Activated CD4-positive, alpha-beta memory T cell treated with anti-CD3 and anti-CD28 coated beads, Interleukin-2, amount 10 ng/mL, durations not matched to agents 7 days and 5 days (primary cell): ENCODE results near the gene CYP3A7. TPM values are rescaled to one million over a fixed set of nuclear protein-coding genes. Genes with fewer than 3 reads are reported as not detected.
"Not testable (repeated sequence)": the region's sequence is repeated elsewhere in the genome, so short reads cannot be mapped to it uniquely, and the experiment has no call there.

Experiments
- CTCF ChIA-PET: fragments of 350-600 bp; sonication (Branson Sonifier 250); formaldehyde crosslinking; loops from one replicate; lab custom pipeline; 2021; ENCODE audit warnings: antibody characterized with exemption, inconsistent platforms; lab: Charles Lee
- POLR2A ChIA-PET: fragments of 350-600 bp; sonication (Branson Sonifier 250); formaldehyde crosslinking; loops from one replicate; lab custom pipeline; 2021; ENCODE audit warnings: antibody characterized with exemption; lab: Charles Lee
- DNase-seq: peaks from one replicate; pipeline ENCODE4 v3.0.0-alpha.2; 2020
- H3K27ac Mint-ChIP-seq: one replicate; pipeline ENCODE4 v1.8.0; 2021; ENCODE audit warnings: mild to moderate bottlenecking, mixed read lengths
- H3K27me3 Mint-ChIP-seq: one replicate; pipeline ENCODE4 v1.8.0; 2021; ENCODE audit warnings: mixed read lengths
- H3K36me3 Mint-ChIP-seq: one replicate; pipeline ENCODE4 v1.8.0; 2021; ENCODE audit warnings: low read depth, mixed read lengths
- H3K4me1 Mint-ChIP-seq: one replicate; pipeline ENCODE4 v1.8.0; 2021; ENCODE audit warnings: mixed read lengths
- H3K4me3 Mint-ChIP-seq: one replicate; pipeline ENCODE4 v1.8.0; 2021; ENCODE audit warnings: mild to moderate bottlenecking, mixed read lengths
- H3K9me3 Mint-ChIP-seq: one replicate; pipeline ENCODE4 v1.8.0; 2021; ENCODE audit warnings: mixed read lengths
- total RNA-seq, 2 experiments: library from RNA; stranded (reverse); gene quantifications; one replicate each; pipeline ENCODE4 v1.2.3, GENCODE V29; 2021

CYP3A7 gene
- total RNA-seq, 2 experiments from 2014 or later, result not detected

DNA sequence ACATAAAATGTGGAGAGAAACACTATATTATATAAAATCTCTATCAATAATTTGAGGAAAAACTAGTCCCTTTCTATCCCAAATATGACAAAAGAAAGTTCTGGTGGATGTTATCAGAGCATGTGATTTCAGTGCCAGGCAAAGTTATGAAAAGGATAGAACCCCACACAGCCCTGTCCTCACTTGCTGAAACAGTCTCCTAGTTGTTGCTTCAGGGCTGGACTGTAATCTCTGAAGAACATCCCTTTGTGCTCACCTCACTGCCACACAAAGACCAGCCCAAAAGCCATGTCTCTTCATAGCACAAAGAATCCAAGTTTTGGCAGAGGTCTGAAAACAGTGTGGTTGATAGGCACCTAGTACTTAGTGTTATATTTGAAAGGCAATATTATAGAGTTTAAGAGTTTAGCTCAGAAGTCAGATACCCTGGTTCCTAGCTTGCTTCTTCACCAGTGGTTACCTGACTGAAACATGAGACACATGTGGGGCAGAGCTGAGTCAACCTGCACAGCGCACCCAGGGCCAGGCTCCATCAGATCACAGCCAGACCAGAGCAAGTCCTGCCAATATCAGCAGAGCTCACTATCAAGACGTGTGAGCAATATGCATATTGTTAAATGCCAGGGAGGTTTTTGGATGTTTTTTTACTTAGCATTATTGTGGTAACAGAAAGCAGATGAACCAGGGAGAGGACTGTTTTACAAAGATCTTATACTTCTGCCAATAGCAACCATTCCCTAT is 25.0 kb downstream of the CYP3A7 start:
- no peak overlapping the region for H3K27ac Mint-ChIP-seq
- DNase-seq, result no peak
- H3K4me3 Mint-ChIP-seq, result no peak overlapping the region
- H3K9me3 Mint-ChIP-seq, result peaks cover 5% of the 10 kb centered on the region
- POLR2A ChIA-PET, result no interaction called here
- H3K36me3 Mint-ChIP-seq, result no peaks in the 10 kb centered on the region
- no peaks in the 10 kb centered on the region for H3K27me3 Mint-ChIP-seq
- CTCF ChIA-PET, result no interaction called here
- H3K4me1 Mint-ChIP-seq, result no peaks in the 10 kb centered on the region

DNA sequence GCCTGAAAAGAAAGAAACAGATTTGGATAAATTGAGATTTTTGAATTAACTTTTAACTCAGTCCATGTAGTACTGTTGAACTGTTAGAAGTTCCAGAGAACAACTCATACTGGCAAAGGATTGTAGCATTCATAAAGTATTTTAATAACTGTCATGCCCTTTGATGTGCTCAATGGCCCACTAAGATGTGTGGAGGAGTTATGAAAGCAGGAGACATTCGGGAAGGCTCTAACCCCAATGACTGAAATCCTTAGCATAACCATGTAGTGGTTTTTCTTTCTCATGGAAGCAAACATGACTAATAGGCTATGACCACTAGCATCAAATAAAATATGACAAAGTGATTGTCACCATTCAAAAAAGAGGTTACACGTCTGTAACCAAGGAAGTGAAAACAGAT is 25.7 kb downstream of the CYP3A7 start:
- no peak overlapping the region for H3K27ac Mint-ChIP-seq
- DNase-seq, result no peak
- H3K36me3 Mint-ChIP-seq, result no peaks in the 10 kb centered on the region
- ChIA-PET POLR2A (no interaction called here), CTCF (no interaction called here)
- no peaks in the 10 kb centered on the region for H3K4me1 Mint-ChIP-seq
- H3K9me3 Mint-ChIP-seq, result no peaks in the 10 kb centered on the region
- no peaks in the 10 kb centered on the region for H3K27me3 Mint-ChIP-seq
- H3K4me3 Mint-ChIP-seq, result no peak overlapping the region

DNA sequence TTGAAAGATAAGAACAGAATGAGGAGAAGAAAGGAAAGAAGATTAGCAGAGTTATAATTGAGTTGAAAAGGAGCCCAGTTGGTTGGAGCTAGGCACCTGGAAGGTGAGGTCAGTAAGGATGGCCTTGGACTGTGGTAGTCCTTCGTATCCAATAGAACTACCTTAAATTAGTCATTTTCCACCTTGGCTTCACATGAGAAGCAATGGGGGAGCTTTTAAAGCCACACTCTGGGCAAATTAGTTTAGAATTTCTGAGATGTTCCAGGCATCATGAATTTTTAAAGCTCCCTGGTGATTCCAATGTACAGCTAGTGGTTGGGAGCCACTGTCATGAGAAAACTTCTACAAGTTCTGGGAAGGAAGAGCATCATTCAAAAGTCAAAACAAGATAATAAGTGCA is 27.9 kb downstream of the CYP3A7 start:
- DNase-seq, result no peak
- Mint-ChIP-seq H3K4me1 (no peaks in the 10 kb centered on the region), H3K36me3 (no peaks in the 10 kb centered on the region), H3K4me3 (no peak overlapping the region), H3K9me3 (no peaks in the 10 kb centered on the region), H3K27ac (no peak overlapping the region), H3K27me3 (no peaks in the 10 kb centered on the region)
- CTCF ChIA-PET, result no interaction called here
- POLR2A ChIA-PET, result no interaction called here

DNA sequence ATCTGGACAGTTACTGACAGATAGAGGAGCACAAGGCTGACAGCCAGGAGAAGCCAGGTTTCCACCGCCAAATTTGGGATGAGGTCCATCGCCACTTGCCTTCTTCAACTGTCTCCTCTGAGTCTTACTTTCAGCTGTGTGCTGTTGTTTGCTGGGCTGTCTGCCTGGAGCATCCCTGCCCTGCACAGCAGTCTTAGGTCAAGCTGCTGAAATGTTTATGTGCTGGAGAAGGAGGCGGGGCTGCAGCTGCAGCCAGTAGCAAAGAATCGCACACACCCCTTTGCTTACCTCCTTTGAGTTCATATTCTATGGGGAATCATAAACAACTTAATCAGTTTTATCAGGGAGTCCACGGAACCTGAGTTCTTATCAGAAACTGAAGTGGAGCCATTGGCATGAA is 35.0 kb downstream of the CYP3A7 start:
- DNase-seq, result no peak
- H3K27me3 Mint-ChIP-seq, result no peaks in the 10 kb centered on the region
- no peak overlapping the region for H3K4me3 Mint-ChIP-seq
- H3K9me3 Mint-ChIP-seq, result no peaks in the 10 kb centered on the region
- no peaks in the 10 kb centered on the region for H3K4me1 Mint-ChIP-seq
- CTCF ChIA-PET, result no interaction called here
- H3K36me3 Mint-ChIP-seq, result no peaks in the 10 kb centered on the region
- POLR2A ChIA-PET, result no interaction called here
- no peak overlapping the region for H3K27ac Mint-ChIP-seq

DNA sequence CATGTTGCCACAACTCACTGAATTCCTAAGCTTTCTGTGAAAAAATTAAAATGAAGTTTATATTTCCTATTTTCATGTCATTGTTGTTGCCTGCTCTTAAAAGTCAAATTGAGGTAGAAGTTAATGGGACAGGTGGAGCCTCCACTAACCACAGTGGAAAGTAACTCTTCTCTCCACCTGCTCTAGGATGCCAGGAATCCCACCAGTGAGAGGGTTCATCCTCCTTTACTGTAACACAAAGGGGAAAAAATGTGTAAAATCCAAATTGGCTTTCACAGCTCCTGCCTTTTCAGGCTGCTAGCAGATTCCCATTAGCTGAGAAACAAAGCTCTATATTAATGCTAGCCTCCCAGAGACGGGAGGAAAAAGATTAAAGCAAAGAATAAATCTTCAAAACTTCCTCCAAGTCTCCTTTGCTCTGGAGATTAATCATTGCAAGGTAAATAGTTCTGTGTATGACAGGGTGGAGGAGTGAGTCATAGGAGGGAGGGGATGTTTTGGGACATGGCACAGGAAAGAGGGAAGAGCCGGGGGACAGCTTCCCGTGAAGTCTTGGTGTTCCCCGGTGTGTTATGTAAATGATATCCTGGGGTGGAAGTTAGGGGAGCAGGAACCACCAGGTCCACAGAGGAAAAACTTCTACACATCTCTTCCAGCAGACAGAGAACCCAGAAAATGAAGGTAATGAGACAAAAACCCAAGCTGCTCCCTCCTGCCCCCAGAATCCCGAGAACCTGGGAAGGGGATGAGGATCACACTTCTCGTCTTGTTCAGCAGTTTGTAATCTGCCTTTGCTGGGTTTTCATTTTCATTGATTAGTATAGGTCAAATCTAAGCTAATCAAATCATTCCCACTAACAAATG is 35.9 kb downstream of the CYP3A7 start:
- H3K27me3 Mint-ChIP-seq, POLR2A ChIA-PET, H3K4me3 Mint-ChIP-seq, DNase-seq, H3K9me3 Mint-ChIP-seq, CTCF ChIA-PET, H3K27ac Mint-ChIP-seq, H3K4me1 Mint-ChIP-seq, H3K36me3 Mint-ChIP-seq: not testable (repeated sequence)

DNA sequence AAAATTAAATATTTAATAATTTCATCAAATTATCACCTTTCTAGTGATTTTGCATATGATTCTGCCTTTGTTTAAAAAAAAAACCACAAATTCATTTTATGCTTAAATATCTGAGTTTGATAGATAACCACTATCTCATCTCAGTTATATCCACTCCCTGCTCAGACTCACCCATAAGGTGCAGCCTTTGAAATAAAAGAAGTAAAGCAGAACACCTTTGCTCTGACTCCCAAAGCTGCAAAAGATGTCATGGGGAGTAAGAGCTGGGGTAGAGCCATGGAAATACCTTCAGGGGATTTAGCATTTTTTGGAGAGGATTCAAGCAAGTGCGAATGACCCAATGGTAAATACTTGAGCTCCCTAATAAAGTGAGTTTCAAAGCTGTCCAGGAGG is 40.1 kb downstream of the CYP3A7 start:
- Mint-ChIP-seq H3K36me3 (no peaks in the 10 kb centered on the region), H3K4me1 (no peaks in the 10 kb centered on the region), H3K9me3 (no peaks in the 10 kb centered on the region), H3K27me3 (no peaks in the 10 kb centered on the region), H3K27ac (no peak overlapping the region), H3K4me3 (no peak overlapping the region)
- CTCF ChIA-PET, result no interaction called here
- POLR2A ChIA-PET, result no interaction called here
- DNase-seq, result no peak

DNA sequence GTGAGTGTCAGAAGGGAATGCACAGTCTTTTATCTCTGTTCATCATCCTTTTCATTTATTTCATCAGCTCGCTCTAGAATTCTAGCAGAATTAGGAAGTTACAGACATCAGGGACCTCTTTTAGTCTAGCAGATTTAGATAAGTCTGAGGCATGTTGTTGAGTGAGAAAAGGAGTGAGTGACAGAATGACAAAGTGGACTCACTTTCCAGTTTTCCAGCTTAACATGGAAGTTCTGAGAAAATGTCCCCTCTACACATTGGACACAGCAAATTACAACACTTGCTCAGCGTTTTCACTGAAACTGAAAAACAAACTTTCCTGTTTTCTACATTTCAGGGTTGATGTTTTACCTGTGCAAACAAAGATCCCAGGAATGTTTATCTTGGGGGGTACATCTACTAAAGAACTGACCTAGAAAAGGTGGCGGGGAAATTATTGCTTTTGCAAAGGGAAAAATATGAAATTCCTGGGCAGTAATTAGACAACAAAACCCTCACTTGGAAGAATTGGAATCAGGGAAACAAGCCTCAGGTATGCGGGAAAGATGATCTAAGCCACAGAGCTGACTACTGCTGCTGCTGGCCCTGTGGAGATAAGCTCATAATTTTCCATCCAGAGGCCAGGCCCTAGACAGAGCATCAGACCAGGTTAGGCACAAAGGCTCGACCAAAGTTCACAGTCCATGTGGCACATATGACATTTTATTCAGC is 40.6 kb downstream of the CYP3A7 start:
- ChIA-PET CTCF (no interaction called here), POLR2A (no interaction called here)
- Mint-ChIP-seq H3K27me3 (no peaks in the 10 kb centered on the region), H3K9me3 (no peaks in the 10 kb centered on the region), H3K36me3 (no peaks in the 10 kb centered on the region), H3K4me3 (no peak overlapping the region), H3K4me1 (no peaks in the 10 kb centered on the region), H3K27ac (no peak overlapping the region)
- DNase-seq, result no peak

DNA sequence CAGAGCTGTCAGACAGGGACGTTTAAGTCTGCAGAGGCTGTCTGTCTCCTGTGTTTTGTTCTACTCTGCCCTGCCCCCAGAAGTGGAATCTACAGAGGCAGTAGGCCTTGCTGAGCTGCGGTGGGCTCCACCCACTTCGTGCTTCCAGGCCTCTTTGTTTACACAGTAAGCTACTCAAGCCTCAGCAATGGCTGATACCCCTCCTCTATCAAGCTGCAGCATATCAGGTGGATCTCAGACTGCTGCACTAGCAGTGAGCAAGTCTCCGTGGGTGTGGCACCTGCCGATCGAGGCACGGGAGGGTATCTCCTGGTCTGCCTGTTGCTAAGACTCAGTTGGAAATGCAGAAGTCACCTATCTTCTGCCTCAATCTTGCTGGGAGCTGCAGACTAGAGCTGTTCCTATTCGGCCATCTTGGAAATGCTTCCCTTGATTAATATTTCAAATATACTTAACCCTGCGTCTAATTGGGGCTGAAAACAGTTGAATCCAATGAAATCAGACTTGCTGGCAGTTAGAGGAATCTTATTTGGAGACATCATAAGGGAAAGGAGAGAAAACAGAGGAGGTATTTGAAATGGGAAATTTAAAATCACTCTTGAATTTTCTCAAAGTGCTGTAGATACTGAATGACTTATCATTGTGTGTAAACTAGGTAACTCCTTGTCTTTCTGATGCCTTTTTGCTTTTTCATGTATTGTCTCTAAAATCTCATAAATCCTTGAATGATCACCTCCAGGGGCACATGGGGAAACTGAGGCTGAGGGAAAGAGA is 41.4 kb downstream of the CYP3A7 start:
- ChIA-PET POLR2A (no interaction called here), CTCF (interaction anchor here (0.6 kb wide), 1 partner anchor 539 kb away, joined by 3 read pairs; no protein-coding TSS in a partner anchor)
- Mint-ChIP-seq H3K9me3 (no peaks in the 10 kb centered on the region), H3K27ac (no peak overlapping the region), H3K4me3 (no peak overlapping the region), H3K36me3 (no peaks in the 10 kb centered on the region), H3K4me1 (no peaks in the 10 kb centered on the region), H3K27me3 (peaks cover 3% of the 10 kb centered on the region)
- no peak for DNase-seq

DNA sequence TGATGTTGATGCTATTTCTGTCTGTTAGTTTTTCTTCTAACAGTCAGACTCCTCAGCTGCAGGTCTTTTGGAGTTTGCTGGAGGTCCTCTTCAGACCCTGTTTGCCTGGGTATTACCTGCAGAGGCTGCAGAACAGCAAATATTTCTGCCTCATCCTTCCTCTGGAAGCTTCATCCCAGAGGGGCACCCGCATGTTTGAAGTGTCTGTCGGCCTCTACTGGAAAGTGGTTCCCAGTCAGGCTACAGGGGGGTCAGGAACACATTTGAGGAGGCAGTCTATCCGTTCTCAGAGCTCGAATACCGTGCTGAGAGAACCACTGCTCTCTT is 41.9 kb downstream of the CYP3A7 start:
- Mint-ChIP-seq H3K27me3 (peaks cover 5% of the 10 kb centered on the region), H3K4me1 (no peaks in the 10 kb centered on the region), H3K27ac (no peak overlapping the region), H3K9me3 (peaks cover under 1% of the 10 kb centered on the region), H3K4me3 (no peak overlapping the region), H3K36me3 (no peaks in the 10 kb centered on the region)
- CTCF ChIA-PET, result interaction anchor here (0.6 kb wide), 1 partner anchor 539 kb away, joined by 3 read pairs; no protein-coding TSS in a partner anchor
- POLR2A ChIA-PET, result no interaction called here
- no peak for DNase-seq

DNA sequence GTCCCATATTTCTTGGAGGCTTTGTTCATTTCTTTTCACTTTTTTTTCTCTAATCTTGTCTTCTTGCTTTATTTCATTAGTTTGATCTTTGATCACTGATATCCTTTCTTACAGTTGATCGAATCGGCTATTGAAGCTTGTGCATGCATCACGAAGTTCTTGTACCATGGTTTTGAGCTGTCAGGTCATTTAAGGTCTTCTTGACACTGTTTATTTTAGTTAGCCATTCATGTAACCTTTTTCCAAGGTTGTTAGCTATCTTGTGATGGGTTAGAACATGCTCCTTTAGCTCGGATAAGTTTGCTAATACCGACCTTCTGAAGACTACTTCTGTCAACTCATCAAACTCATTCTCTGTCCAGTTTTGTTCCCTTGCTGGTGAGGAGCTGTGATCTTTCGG is 42.4 kb downstream of the CYP3A7 start:
- H3K36me3 Mint-ChIP-seq, CTCF ChIA-PET: not testable (repeated sequence)

DNA sequence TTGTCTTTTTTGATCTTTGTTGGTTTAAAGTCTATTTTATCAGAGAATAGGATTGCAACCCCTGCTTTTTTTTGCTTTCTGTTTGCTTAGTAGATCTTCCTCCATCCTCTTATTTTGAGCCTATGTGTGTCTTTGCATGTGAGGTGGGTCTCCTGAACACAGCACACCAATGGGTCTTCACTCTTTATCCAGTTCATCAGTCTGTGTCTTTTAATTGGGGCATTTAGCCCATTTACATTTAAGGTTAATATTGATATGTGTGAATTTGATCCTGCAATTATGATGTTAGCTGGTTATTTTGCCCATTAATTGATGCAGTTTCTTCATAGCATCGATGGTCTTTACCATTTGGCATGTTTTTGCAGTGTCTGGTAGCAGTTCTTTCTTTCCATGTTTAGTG is 43.3 kb downstream of the CYP3A7 start:
- H3K9me3 Mint-ChIP-seq, DNase-seq, POLR2A ChIA-PET, H3K4me1 Mint-ChIP-seq, CTCF ChIA-PET, H3K4me3 Mint-ChIP-seq, H3K36me3 Mint-ChIP-seq, H3K27ac Mint-ChIP-seq: not testable (repeated sequence)
- peaks cover 13% of the 10 kb centered on the region for H3K27me3 Mint-ChIP-seq

More for the DNA sequence above, 42.4 kb downstream of the CYP3A7 start:
- H3K4me3 Mint-ChIP-seq, H3K9me3 Mint-ChIP-seq, H3K27ac Mint-ChIP-seq, DNase-seq, POLR2A ChIA-PET, H3K27me3 Mint-ChIP-seq, H3K4me1 Mint-ChIP-seq: not testable (repeated sequence)

DNA sequence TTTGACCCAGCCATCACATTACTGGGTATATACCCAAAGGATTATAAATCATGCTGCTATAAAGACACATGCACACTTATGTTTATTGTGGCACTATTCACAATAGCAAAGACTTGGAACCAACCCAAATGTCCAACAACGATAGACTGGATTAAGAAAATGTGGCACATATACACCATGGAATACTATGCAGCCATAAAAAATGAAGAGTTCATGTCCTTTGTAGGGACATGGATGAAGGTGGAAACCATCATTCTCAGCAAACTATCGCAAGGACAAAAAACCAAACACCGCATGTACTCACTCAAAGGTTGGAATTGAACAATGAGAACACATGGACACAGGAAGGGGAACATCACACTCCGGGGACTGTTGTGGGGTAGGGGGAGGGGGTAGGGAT is 44.1 kb downstream of the CYP3A7 start:
- H3K27ac Mint-ChIP-seq, H3K9me3 Mint-ChIP-seq, POLR2A ChIA-PET, H3K4me3 Mint-ChIP-seq, H3K36me3 Mint-ChIP-seq, H3K4me1 Mint-ChIP-seq, DNase-seq, CTCF ChIA-PET: not testable (repeated sequence)
- peaks cover 13% of the 10 kb centered on the region for H3K27me3 Mint-ChIP-seq
